Muscle layer of duodenum (tissue), 2 donors: ENCODE measurements around the gene CARD6.
"Not testable (repeated sequence)": the region's sequence is repeated elsewhere in the genome, so short reads cannot be mapped to it uniquely, and the experiment has no call there.

Experiments used
- H3K27ac ChIP-seq: one replicate; pipeline ENCODE4 v1.7.0; 2013; ENCODE audit warnings: mild to moderate bottlenecking, low read length
- H3K27me3 ChIP-seq: one replicate; pipeline ENCODE4 v1.7.0; 2013; ENCODE audit warnings: low read depth, mild to moderate bottlenecking, control low read depth, low read length
- H3K36me3 ChIP-seq, 2 donors: one replicate each; pipeline ENCODE4 v1.7.0; 2013; ENCODE audit warnings: low read length in 2 of 2, control low read depth in 1 of 2, mild to moderate bottlenecking in 1 of 2; ENCODE audit not compliant: insufficient read depth in 2 of 2, control insufficient read depth in 1 of 2
- H3K4me1 ChIP-seq, 2 donors: one replicate each; pipeline ENCODE4 v1.7.0; 2013; ENCODE audit warnings: low read length in 2 of 2, mild to moderate bottlenecking in 2 of 2, control low read depth in 1 of 2, moderate library complexity in 1 of 2; ENCODE audit not compliant: insufficient read depth in 2 of 2, control insufficient read depth in 1 of 2
- H3K4me3 ChIP-seq, 2 donors: one replicate each; pipeline ENCODE4 v1.7.0; 2013; ENCODE audit warnings: low read length in 2 of 2, low read depth in 1 of 2, mild to moderate bottlenecking in 1 of 2
- H3K9me3 ChIP-seq, 2 donors: one replicate each; pipeline ENCODE4 v1.7.0; 2013; ENCODE audit warnings: low read length in 2 of 2, control low read depth in 1 of 2, mild to moderate bottlenecking in 1 of 2; ENCODE audit not compliant: control insufficient read depth in 1 of 2
- donor health status: healthy.

Gene CARD6

GRCh38 chr5:40799258-40799657 is 41.9 kb upstream of the CARD6 start:
- Histone ChIP-seq H3K9me3 (no peaks in the 10 kb centered on the region), H3K27ac (peak overlapping the region; percentile 19), H3K36me3 (no peaks in the 10 kb centered on the region), H3K27me3 (no peaks in the 10 kb centered on the region), H3K4me1 (peaks cover 7 to 14% of the 10 kb centered on the region in 2 donors), H3K4me3 (peak overlapping the region in 1 of 2 donors; percentile 86)

GRCh38 chr5:40801771-40802562 is 39.2 kb upstream of the CARD6 start:
- no peaks in the 10 kb centered on the region for H3K36me3 ChIP-seq
- H3K27me3 ChIP-seq, result no peaks in the 10 kb centered on the region
- no peaks in the 10 kb centered on the region for H3K9me3 ChIP-seq
- H3K27ac ChIP-seq, result no peak overlapping the region
- H3K4me3 ChIP-seq, result no peak overlapping the region
- peaks cover 0 to 2% of the 10 kb centered on the region in 2 donors for H3K4me1 ChIP-seq

- Histone ChIP-seq H3K4me1 (no peaks in the 10 kb centered on the region), H3K27me3 (no peaks in the 10 kb centered on the region), H3K4me3 (no peak overlapping the region), H3K9me3 (no peaks in the 10 kb centered on the region), H3K27ac (no peak overlapping the region), H3K36me3 (no peaks in the 10 kb centered on the region)
Measured at GRCh38 chr5:40812125-40812524, 29.0 kb upstream of the CARD6 start.

GRCh38 chr5:40813698-40814281 is 27.4 kb upstream of the CARD6 start:
- Histone ChIP-seq H3K36me3 (no peaks in the 10 kb centered on the region), H3K27me3 (no peaks in the 10 kb centered on the region), H3K27ac (no peak overlapping the region), H3K9me3 (no peaks in the 10 kb centered on the region), H3K4me3 (no peak overlapping the region), H3K4me1 (no peaks in the 10 kb centered on the region)

GRCh38 chr5:40823459-40823858 is 17.7 kb upstream of the CARD6 start:
- no peaks in the 10 kb centered on the region for H3K27me3 ChIP-seq

GRCh38 chr5:40825461-40826043 is 15.6 kb upstream of the CARD6 start:
- not testable (repeated sequence) for H3K4me3 ChIP-seq, H3K27ac ChIP-seq, H3K4me1 ChIP-seq, H3K9me3 ChIP-seq, H3K27me3 ChIP-seq
- H3K36me3 ChIP-seq, result peaks cover 33 to 41% of the 10 kb centered on the region in 2 donors

More at GRCh38 chr5:40823459-40823858, 17.7 kb upstream of the CARD6 start:
- Histone ChIP-seq H3K27ac (no peak overlapping the region), H3K9me3 (no peaks in the 10 kb centered on the region), H3K4me3 (no peak overlapping the region), H3K36me3 (peaks cover 18 to 21% of the 10 kb centered on the region in 2 donors), H3K4me1 (no peaks in the 10 kb centered on the region)

- peaks cover 41 to 52% of the 10 kb centered on the region in 2 donors for H3K36me3 ChIP-seq
- H3K4me3 ChIP-seq, result no peak overlapping the region
- H3K4me1 ChIP-seq, result no peaks in the 10 kb centered on the region
- H3K9me3 ChIP-seq, result no peaks in the 10 kb centered on the region
- H3K27me3 ChIP-seq, result no peaks in the 10 kb centered on the region
- no peak overlapping the region for H3K27ac ChIP-seq
Measured at GRCh38 chr5:40826489-40827187, 14.5 kb upstream of the CARD6 start.

GRCh38 chr5:40827188-40827977 is 13.8 kb upstream of the CARD6 start:
- H3K27ac ChIP-seq, result no peak overlapping the region
- H3K36me3 ChIP-seq, result peaks cover 48 to 59% of the 10 kb centered on the region in 2 donors
- H3K9me3 ChIP-seq, result no peaks in the 10 kb centered on the region
- no peaks in the 10 kb centered on the region for H3K27me3 ChIP-seq
- no peaks in the 10 kb centered on the region for H3K4me1 ChIP-seq
- H3K4me3 ChIP-seq, result no peak overlapping the region

- peaks cover 56 to 66% of the 10 kb centered on the region in 2 donors for H3K36me3 ChIP-seq
Measured at GRCh38 chr5:40828021-40828631, 13.0 kb upstream of the CARD6 start.

More at GRCh38 chr5:40828021-40828631, 13.0 kb upstream of the CARD6 start:
- no peaks in the 10 kb centered on the region for H3K9me3 ChIP-seq
- no peak overlapping the region for H3K4me3 ChIP-seq
- no peaks in the 10 kb centered on the region for H3K27me3 ChIP-seq
- H3K27ac ChIP-seq, result no peak overlapping the region
- H3K4me1 ChIP-seq, result peaks cover 4 to 5% of the 10 kb centered on the region in 2 donors
